ENCODE measurements around the gene MTHFD1L.

MTHFD1L gene

DNA sequence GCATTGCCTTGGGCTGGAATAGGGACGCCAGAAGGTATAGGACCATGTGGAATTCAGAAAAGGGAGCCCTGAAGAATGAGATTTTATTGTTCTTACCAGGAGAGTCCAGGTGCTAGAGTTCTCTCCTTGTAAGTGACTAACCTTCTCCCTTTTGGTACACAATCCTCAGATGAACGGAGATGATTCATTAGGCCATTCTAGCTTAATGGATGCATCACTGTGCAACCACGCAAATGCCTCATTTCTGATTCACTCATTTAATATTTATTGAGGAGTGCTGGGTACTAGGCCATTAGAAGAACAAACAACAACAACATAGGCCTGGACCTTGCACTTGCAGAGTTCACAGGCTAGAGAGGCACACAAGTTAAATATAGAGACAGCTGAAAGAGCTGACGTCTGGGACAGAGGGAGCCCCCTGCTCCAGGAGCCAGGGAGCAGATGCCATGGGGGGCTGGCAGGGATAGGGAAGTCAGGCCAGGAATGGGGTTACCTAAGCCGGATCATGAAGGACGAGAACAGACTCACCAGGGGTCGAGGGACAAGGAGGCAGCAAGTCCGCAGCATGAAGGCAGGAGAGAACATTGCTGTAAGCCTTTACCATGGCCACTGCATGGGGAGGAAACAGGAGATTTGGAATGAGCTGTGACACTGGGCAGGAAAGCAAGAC, 194.7 kb downstream of the MTHFD1L start:
- Histone ChIP-seq H4K20me1 (ENCODE audit: insufficient read depth, low read length) (no peaks in the 10 kb centered on the region), H3K27ac (ENCODE audit: low read length) (no peak overlapping the region), H2AFZ (ENCODE audit: low read depth, low read length) (no peak overlapping the region), H3K79me2 (ENCODE audit: insufficient read depth, low read length) (no peaks in the 10 kb centered on the region), H3K9ac (ENCODE audit: low read depth, low read length) (no peak overlapping the region), H3K4me1 (ENCODE audit: insufficient read depth, low read length) (no peaks in the 10 kb centered on the region), H3K4me3 (ENCODE audit: low read depth in 1 of 2, low read length in 2 of 2) (no peak overlapping the region), H3K4me2 (ENCODE audit: insufficient read depth, low read length) (no peak overlapping the region), H3K9me3 (ENCODE audit: insufficient read depth, low read length, severe bottlenecking) (no peaks in the 10 kb centered on the region), H3K36me3 (ENCODE audit: insufficient read depth, low read length) (peaks cover 61% of the 10 kb centered on the region; the same call in 1 of the 2 replicates), H3K27me3 (ENCODE audit: insufficient read depth, low read length, poor library complexity) (no peaks in the 10 kb centered on the region)
- no peak for ATAC-seq (ENCODE audit: insufficient read depth, low read depth)
- no peak for DNase-seq
- TF ChIP-seq, protein P1, sequence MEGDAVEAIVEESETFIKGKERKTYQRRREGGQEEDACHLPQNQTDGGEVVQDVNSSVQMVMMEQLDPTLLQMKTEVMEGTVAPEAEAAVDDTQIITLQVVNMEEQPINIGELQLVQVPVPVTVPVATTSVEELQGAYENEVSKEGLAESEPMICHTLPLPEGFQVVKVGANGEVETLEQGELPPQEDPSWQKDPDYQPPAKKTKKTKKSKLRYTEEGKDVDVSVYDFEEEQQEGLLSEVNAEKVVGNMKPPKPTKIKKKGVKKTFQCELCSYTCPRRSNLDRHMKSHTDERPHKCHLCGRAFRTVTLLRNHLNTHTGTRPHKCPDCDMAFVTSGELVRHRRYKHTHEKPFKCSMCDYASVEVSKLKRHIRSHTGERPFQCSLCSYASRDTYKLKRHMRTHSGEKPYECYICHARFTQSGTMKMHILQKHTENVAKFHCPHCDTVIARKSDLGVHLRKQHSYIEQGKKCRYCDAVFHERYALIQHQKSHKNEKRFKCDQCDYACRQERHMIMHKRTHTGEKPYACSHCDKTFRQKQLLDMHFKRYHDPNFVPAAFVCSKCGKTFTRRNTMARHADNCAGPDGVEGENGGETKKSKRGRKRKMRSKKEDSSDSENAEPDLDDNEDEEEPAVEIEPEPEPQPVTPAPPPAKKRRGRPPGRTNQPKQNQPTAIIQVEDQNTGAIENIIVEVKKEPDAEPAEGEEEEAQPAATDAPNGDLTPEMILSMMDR (IDR thresholded peaks at IDR 0.05; ENCODE audit: borderline replicate concordance, extremely low read depth, low read length, poor library complexity, severe bottlenecking) = no peak
- TF ChIP-seq EZH2 (IDR thresholded peaks at IDR 0.05; ENCODE audit: borderline replicate concordance, low read depth, low read length, severe bottlenecking) = no peak

- no peak overlapping the region for H3K27ac ChIP-seq (ENCODE audit: low read length)
- H3K4me2 ChIP-seq (ENCODE audit: insufficient read depth, low read length) = no peak overlapping the region
- H3K36me3 ChIP-seq (ENCODE audit: insufficient read depth, low read length) = peaks cover 61% of the 10 kb centered on the region
- DNase-seq (no peak), ATAC-seq (ENCODE audit: insufficient read depth, low read depth) (no peak)
- no peaks in the 10 kb centered on the region for H3K27me3 ChIP-seq (ENCODE audit: insufficient read depth, low read length, poor library complexity)
- H3K9ac ChIP-seq (ENCODE audit: low read depth, low read length) = no peak overlapping the region
- H2AFZ ChIP-seq (ENCODE audit: low read depth, low read length) = no peak overlapping the region
- no peaks in the 10 kb centered on the region for H3K4me1 ChIP-seq (ENCODE audit: insufficient read depth, low read length)
- H4K20me1 ChIP-seq (ENCODE audit: insufficient read depth, low read length) = no peaks in the 10 kb centered on the region
- H3K4me3 ChIP-seq (ENCODE audit: low read depth in 1 of 2, low read length in 2 of 2) = no peak overlapping the region
- H3K9me3 ChIP-seq (ENCODE audit: insufficient read depth, low read length, severe bottlenecking) = no peaks in the 10 kb centered on the region
- TF ChIP-seq, protein P1 (IDR thresholded peaks at IDR 0.05; ENCODE audit: borderline replicate concordance, extremely low read depth, low read length, poor library complexity, severe bottlenecking) = no peak
- no peak for TF ChIP-seq EZH2 (IDR thresholded peaks at IDR 0.05; ENCODE audit: borderline replicate concordance, low read depth, low read length, severe bottlenecking)
- no peaks in the 10 kb centered on the region for H3K79me2 ChIP-seq (ENCODE audit: insufficient read depth, low read length)
Measured at GRCh38 chr6:151060766-151061531, 195.4 kb downstream of the MTHFD1L start.

- Histone ChIP-seq H3K27me3 (ENCODE audit: insufficient read depth, low read length, poor library complexity) (no peaks in the 10 kb centered on the region), H3K9ac (ENCODE audit: low read depth, low read length) (no peak overlapping the region), H3K4me1 (ENCODE audit: insufficient read depth, low read length) (no peaks in the 10 kb centered on the region), H3K36me3 (ENCODE audit: insufficient read depth, low read length) (peaks cover 47% of the 10 kb centered on the region), H3K27ac (ENCODE audit: low read length) (no peak overlapping the region), H4K20me1 (ENCODE audit: insufficient read depth, low read length) (no peaks in the 10 kb centered on the region), H3K4me3 (ENCODE audit: low read depth in 1 of 2, low read length in 2 of 2) (no peak overlapping the region), H2AFZ (ENCODE audit: low read depth, low read length) (no peak overlapping the region), H3K79me2 (ENCODE audit: insufficient read depth, low read length) (no peaks in the 10 kb centered on the region), H3K9me3 (ENCODE audit: insufficient read depth, low read length, severe bottlenecking) (no peaks in the 10 kb centered on the region), H3K4me2 (ENCODE audit: insufficient read depth, low read length) (no peak overlapping the region)
- DNase-seq = no peak
- ATAC-seq (ENCODE audit: insufficient read depth, low read depth) = no peak
- TF ChIP-seq, protein P1 (IDR thresholded peaks at IDR 0.05; ENCODE audit: borderline replicate concordance, extremely low read depth, low read length, poor library complexity, severe bottlenecking) = no peak
- TF ChIP-seq EZH2 (IDR thresholded peaks at IDR 0.05; ENCODE audit: borderline replicate concordance, low read depth, low read length, severe bottlenecking) = no peak
Measured at GRCh38 chr6:151063352-151063751, 197.8 kb downstream of the MTHFD1L start.

Measured in DND-41 (cell line).